Mesothelial cell of epicardium (in vitro differentiated cells): ENCODE results near the gene RUBCN. TPM values are rescaled to one million over a fixed set of nuclear protein-coding genes. Genes with fewer than 3 reads are reported as not detected.

ENCODE experiments used
- DNase-seq, 2 experiments: peaks; one replicate each; pipeline ENCODE4 v3.0.0; 2021; ENCODE audit warnings: low spot score in 2 of 2; ENCODE audit not compliant: unreplicated experiment in 2 of 2
- H3K27ac Mint-ChIP-seq: 2 replicates; pipeline ENCODE4 v1.8.0; 2021; ENCODE audit warnings: mixed read lengths
- H3K27me3 Mint-ChIP-seq: 2 replicates; pipeline ENCODE4 v1.8.0; 2021; ENCODE audit warnings: low read depth, mixed read lengths
- H3K36me3 Mint-ChIP-seq: 2 replicates; pipeline ENCODE4 v1.8.0; 2021; ENCODE audit warnings: mixed read lengths
- H3K4me1 Mint-ChIP-seq: 2 replicates; pipeline ENCODE4 v1.8.0; 2021; ENCODE audit warnings: mixed read lengths
- H3K4me3 Mint-ChIP-seq: 2 replicates; pipeline ENCODE4 v1.8.0; 2021; ENCODE audit warnings: mild to moderate bottlenecking, moderate library complexity, mixed read lengths
- H3K9me3 Mint-ChIP-seq: 2 replicates; pipeline ENCODE4 v1.8.0; 2021; ENCODE audit warnings: mixed read lengths
- total RNA-seq: library from RNA; stranded (reverse); gene quantifications from 3 replicates; pipeline ENCODE4 v1.2.1, GENCODE V29; 2021
- TF ChIP-seq, protein P1 (sequence below): fragments of 200-600 bp; sonication (generic); IDR thresholded peaks from one replicate; pipeline ENCODE4 v1.5.0; 2021; ENCODE audit warnings: antibody characterized with exemption; ENCODE audit not compliant: unreplicated experiment

The RUBCN gene
- total RNA-seq, 1 donor from 2014 or later, result 24.5 TPM

DNA sequence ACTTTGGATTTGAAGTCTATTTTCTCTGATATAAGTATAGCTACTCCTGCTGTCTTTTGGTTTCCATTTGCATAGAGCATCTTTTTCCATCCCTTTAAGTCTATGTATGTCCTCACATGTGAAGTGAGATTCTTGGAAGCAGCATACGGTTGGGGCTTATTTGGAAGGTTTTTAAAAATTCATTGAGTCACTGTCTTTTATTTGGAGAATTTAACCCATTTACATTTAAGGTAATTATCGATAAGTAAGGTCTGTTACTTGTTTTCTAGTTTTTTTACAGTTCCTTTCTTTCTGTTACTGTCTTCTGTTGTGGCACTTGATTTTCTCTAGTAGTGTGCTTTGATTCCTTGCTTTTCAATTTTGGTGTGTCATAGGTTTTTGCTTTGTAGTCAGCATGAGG, 14.0 kb downstream of the RUBCN start:
- Mint-ChIP-seq H3K9me3 (peaks cover 13% of the 10 kb centered on the region), H3K27ac (no peak overlapping the region), H3K4me1 (no peaks in the 10 kb centered on the region), H3K36me3 (peaks cover 19% of the 10 kb centered on the region), H3K27me3 (no peaks in the 10 kb centered on the region), H3K4me3 (no peak overlapping the region)
- TF ChIP-seq, protein P1, sequence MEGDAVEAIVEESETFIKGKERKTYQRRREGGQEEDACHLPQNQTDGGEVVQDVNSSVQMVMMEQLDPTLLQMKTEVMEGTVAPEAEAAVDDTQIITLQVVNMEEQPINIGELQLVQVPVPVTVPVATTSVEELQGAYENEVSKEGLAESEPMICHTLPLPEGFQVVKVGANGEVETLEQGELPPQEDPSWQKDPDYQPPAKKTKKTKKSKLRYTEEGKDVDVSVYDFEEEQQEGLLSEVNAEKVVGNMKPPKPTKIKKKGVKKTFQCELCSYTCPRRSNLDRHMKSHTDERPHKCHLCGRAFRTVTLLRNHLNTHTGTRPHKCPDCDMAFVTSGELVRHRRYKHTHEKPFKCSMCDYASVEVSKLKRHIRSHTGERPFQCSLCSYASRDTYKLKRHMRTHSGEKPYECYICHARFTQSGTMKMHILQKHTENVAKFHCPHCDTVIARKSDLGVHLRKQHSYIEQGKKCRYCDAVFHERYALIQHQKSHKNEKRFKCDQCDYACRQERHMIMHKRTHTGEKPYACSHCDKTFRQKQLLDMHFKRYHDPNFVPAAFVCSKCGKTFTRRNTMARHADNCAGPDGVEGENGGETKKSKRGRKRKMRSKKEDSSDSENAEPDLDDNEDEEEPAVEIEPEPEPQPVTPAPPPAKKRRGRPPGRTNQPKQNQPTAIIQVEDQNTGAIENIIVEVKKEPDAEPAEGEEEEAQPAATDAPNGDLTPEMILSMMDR, result no peak
- DNase-seq, result no peak

- TF ChIP-seq, protein P1, result no peak
- Mint-ChIP-seq H3K9me3 (peaks cover 13% of the 10 kb centered on the region), H3K4me3 (no peak overlapping the region), H3K27ac (no peak overlapping the region), H3K27me3 (no peaks in the 10 kb centered on the region), H3K4me1 (no peaks in the 10 kb centered on the region), H3K36me3 (peaks cover 28% of the 10 kb centered on the region)
- no peak for DNase-seq
Observed at GRCh38 chr3:197720694-197721093, 16.0 kb downstream of the RUBCN start.

GRCh38 chr3:197718891-197719290, 17.8 kb downstream of the RUBCN start:
- DNase-seq, result no peak
- Mint-ChIP-seq H3K27me3 (no peaks in the 10 kb centered on the region), H3K4me3 (no peak overlapping the region), H3K9me3 (peaks cover 13% of the 10 kb centered on the region), H3K36me3 (peaks cover 28% of the 10 kb centered on the region), H3K4me1 (no peaks in the 10 kb centered on the region), H3K27ac (no peak overlapping the region)
- TF ChIP-seq, protein P1, result no peak

- Mint-ChIP-seq H3K9me3 (no peaks in the 10 kb centered on the region), H3K4me1 (peaks cover 19% of the 10 kb centered on the region), H3K36me3 (peaks cover 15% of the 10 kb centered on the region), H3K27me3 (no peaks in the 10 kb centered on the region), H3K4me3 (no peak overlapping the region), H3K27ac (peak overlapping the region; percentile 39)
- TF ChIP-seq, protein P1, result no peak
- DNase-seq, result no peak
Observed at GRCh38 chr3:197714251-197714650, 22.5 kb downstream of the RUBCN start.

DNA sequence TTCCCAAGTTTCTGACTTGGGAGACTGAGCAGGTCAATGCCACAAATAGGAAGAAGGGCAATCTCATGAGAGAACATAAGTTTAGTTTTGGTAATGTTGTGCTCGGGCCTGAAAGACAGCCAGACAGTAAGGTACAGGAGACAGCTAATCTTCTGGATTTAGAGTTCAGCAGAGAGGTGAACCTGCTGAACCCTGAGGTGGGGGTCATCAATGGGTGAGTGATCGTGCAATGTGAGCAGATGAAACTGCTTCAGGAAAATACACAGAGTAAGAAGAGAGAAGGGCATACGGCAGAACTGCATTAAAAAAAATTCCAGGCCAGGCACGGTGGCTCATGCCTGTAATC, 23.3 kb downstream of the RUBCN start:
- peak overlapping the region; percentile 99 for H3K27ac Mint-ChIP-seq
- no peak overlapping the region for H3K4me3 Mint-ChIP-seq
- TF ChIP-seq, protein P1, result no peak
- H3K4me1 Mint-ChIP-seq, result peaks cover 19% of the 10 kb centered on the region
- no peak for DNase-seq
- no peaks in the 10 kb centered on the region for H3K9me3 Mint-ChIP-seq
- H3K36me3 Mint-ChIP-seq, result peaks cover 15% of the 10 kb centered on the region
- no peaks in the 10 kb centered on the region for H3K27me3 Mint-ChIP-seq
